SIG-M5 treated with dmso at 0.1 percent for 504 hours (cell line): Measurements from ENCODE around the gene STMN1.
A peak's percentile ranks its signal among the peaks of the same experiment; 100 is the strongest.

Experiments used
- DNase-seq: peaks from one replicate; lab custom pipeline; 2025; ENCODE audit not compliant: unreplicated experiment; lab: John Stamatoyannopoulos, UW

STMN1 gene

GRCh38 chr1:25896266-25896665 lies 10.0 kb downstream of the STMN1 start:
- DNase-seq, result no peak

GRCh38 chr1:25895365-25895990 lies 10.7 kb downstream of the STMN1 start:
- peak; percentile 90 for DNase-seq

GRCh38 chr1:25893116-25893515 lies 13.1 kb downstream of the STMN1 start:
- DNase-seq, result no peak

- no peak for DNase-seq
Observed at GRCh38 chr1:25891606-25892005, 14.6 kb downstream of the STMN1 start.

GRCh38 chr1:25890239-25891034 lies 15.8 kb downstream of the STMN1 start:
- DNase-seq, result peak; percentile 31

- no peak for DNase-seq
Observed at GRCh38 chr1:25889470-25889869, 16.7 kb downstream of the STMN1 start.

GRCh38 chr1:25888426-25888987 lies 17.7 kb downstream of the STMN1 start:
- no peak for DNase-seq

GRCh38 chr1:25885602-25886001 lies 20.6 kb downstream of the STMN1 start:
- DNase-seq, result no peak

- no peak for DNase-seq
Observed at GRCh38 chr1:25881266-25881665, 25.0 kb downstream of the STMN1 start.

GRCh38 chr1:25880518-25880917 lies 25.7 kb downstream of the STMN1 start:
- no peak for DNase-seq

GRCh38 chr1:25879675-25880074 lies 26.5 kb downstream of the STMN1 start:
- DNase-seq, result no peak

- DNase-seq, result no peak
Observed at GRCh38 chr1:25878690-25879089, 27.5 kb downstream of the STMN1 start.

GRCh38 chr1:25877155-25877554 lies 29.1 kb downstream of the STMN1 start:
- no peak for DNase-seq

- DNase-seq, result no peak
Observed at GRCh38 chr1:25876693-25877077, 29.5 kb downstream of the STMN1 start.

- no peak for DNase-seq
Observed at GRCh38 chr1:25875856-25876692, 30.1 kb downstream of the STMN1 start.

- peak; percentile 29 for DNase-seq
Observed at GRCh38 chr1:25875154-25875855, 30.9 kb downstream of the STMN1 start, which contains the start of gene PAQR7. Gene PAQR7, minus strand, starts transcription at chr1:25875708. Its CDS starts 11,869 bp downstream, at chr1:25863839.

GRCh38 chr1:25874635-25875153 lies 31.5 kb downstream of the STMN1 start:
- DNase-seq, result no peak

GRCh38 chr1:25874209-25874608 lies 32.0 kb downstream of the STMN1 start:
- DNase-seq, result no peak

GRCh38 chr1:25873120-25873519 lies 33.1 kb downstream of the STMN1 start:
- no peak for DNase-seq

GRCh38 chr1:25872713-25873112 lies 33.5 kb downstream of the STMN1 start:
- no peak for DNase-seq
